DLD1 (cell line): ENCODE results near the gene TRHDE.

Experiments
- in situ Hi-C: cut with HindIII; loops from 2 replicates; pipeline ENCODE4 v1.10.0; 2017; ENCODE audit warnings: low sequenced_read_pairs

TRHDE gene

DNA sequence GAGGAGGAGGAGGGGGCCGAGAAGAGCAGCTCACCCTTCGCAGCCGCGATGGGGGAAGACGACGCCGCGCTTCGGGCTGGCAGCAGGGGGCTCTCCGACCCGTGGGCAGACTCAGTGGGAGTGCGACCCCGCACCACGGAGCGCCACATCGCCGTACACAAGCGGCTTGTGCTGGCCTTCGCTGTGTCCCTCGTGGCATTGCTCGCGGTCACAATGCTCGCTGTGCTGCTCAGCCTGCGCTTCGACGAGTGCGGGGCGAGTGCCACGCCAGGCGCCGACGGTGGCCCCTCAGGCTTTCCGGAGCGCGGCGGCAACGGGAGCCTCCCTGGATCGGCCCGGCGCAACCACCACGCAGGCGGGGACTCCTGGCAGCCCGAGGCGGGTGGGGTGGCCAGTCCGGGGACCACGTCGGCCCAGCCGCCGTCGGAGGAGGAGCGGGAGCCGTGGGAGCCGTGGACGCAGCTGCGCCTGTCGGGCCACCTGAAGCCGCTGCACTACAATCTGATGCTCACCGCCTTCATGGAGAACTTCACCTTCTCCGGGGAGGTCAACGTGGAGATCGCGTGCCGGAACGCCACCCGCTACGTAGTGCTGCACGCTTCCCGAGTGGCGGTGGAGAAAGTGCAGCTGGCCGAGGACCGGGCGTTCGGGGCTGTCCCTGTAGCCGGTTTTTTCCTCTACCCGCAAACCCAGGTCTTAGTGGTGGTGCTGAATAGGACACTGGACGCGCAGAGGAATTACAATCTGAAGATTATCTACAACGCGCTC is 745 bp downstream of the TRHDE start:
- in situ Hi-C loops, result no loop called here

DNA sequence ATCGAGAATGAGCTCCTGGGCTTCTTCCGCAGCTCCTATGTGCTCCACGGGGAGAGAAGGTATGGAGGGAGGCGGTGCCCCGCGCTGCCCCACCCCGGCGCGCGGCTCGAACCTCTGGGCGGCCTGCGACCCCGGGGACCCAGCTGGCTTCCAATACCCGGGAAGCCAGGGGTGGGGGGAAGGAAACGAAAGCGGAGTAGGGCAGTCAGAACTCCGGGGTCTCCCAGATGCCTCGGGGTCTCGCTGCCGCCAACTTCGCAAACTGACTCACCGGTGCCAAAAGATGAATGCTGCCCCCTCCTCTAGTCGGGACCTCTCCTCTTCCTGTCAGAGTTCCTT is 1.3 kb downstream of the TRHDE start:
- in situ Hi-C loops, result no loop called here

DNA sequence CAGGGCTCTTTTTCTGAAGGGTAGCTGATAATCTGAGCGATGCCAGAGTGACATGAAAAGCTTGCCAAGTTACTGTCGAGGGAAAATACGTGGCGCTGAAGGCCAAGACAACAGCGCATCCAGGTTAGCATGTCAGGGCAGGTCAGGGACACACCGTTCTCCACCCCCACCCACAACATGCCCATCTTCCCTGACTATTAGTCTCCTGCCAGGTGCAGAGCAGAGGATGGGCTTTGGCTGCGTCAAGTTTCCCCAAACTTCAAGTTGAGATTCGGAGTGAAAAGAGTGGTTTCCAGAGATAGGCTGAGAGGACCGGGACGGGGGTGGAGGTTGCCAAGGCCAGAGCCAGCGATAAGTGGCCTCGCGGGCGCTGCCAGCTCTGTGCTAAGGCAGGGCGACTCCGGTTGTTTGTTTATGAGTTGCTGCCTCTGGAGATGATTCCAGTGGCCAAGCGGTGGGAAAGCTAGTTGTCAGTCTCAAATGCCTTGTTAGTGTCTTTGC is 1.7 kb downstream of the TRHDE start:
- in situ Hi-C loops, result no loop called here

DNA sequence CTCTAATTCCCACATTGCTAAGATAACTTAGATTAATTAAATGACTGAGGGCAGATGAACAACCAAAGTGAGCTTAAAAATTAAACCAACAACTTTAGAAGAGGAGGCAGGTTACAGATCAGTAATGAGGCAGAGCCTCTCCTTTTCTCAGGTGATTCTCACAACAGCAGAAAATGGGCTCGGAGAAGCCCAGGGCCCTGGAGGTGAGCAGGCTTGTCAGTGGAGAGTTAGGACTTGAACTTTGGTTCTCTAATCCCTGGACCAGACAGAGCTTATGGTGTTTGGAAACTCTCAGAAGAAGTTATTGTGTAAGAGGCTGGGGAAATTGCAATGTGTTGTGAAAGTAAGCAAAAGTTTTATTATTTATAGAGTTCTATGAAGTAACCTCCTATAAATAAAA is 2.8 kb downstream of the TRHDE start:
- in situ Hi-C loops, result no loop called here

DNA sequence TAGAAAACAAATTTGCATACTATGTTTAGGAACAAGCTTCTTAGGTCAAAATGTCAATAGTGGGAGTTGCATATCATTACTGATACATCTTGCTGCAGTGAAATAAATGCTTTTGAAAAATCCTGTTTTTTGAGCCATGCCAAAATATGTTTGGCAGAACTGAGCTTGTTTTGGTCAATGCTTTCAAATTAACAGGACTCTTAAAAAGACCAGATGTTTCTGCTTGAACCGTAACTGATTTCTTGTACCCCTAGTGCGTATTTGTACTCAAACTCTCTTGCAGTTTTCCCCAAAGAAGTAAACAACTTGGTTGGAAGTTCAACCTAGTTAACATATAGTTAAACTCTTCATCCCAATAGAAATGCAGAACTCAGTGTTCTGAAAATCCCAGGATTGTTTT is 3.4 kb downstream of the TRHDE start:
- in situ Hi-C loops, result no loop called here

DNA sequence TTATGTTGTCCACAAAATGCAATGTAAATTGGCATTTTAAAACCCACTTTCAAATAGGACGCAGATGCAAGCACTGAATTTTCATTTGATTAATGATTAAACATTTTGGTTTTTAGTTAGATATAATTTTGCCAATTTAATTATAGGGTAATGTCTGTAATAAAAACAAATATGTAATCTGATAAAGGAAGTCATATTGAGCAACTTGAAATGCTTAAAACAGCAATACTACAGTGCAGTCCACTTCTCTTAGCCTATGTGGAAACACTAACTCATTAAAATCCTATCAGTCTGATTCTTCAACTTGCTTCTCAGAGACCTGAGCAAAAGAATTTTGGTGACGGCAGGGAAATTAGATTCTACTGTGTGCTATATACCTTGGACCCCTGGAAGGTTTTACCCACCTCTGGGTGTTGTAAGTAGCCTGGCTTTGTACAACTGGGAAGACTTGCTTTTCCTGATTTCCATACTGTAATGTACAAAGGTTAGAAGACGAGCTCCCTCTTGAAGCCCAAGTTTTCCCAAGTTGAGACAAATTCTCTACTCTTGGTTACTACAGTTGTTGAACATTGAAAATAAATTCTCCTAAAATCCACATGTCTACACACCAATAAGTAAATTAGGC is 4.1 kb downstream of the TRHDE start:
- in situ Hi-C loops, result no loop called here

DNA sequence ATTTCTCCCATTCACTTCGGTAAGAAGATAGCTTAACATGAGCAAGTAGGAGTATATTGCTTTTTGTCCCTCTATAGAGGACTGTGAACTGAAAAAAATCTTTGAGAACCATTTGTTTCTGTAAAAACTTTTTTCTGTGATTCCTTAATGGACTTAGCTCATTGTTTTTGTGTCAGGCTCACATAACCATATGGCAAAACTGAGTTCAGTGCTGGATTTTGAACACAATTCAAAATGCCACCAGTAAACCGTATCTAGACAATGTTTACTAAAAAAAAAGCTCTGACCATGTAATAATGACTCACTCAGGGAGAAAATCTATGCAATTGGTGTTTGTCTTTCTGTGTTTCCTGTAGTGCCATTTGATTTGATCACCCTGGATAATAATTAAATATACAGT is 5.2 kb downstream of the TRHDE start:
- in situ Hi-C loops, result no loop called here

DNA sequence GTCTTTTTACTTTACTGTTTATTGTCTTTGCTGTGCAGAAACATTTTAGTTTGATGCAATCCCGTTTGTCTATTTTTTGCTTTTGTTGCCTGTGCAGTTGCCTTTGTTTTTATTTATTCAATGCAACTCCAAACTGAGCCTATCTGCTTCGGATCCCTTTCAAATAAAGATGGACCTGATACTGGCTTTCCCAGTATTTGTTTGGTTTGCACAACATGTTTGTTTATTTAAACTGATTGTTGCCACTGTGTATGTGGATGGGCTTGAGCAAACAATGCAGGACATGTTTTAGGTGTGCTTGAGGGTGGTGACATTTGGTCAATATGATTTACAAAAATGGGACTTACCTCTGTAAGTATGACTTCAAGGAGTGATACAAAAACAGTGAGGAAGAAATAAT is 6.7 kb downstream of the TRHDE start:
- in situ Hi-C loops, result no loop called here

DNA sequence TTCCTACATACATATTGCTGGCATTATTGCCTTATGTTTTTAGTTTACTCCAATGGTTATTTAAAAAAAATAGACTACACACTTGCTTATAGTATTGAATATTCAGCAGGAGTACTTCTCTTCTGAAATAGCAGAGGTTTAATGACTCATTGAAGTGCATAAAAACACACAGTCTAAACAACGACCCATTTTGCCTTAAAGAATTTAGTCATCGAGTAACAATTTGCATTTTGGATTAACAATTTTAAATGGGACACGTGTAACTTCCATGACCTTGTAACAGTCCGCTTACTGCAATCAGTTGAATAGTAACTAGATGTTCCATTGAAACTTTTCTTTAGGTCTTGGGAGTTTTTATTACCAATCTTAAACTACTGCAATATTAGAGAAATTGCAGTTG is 9.0 kb downstream of the TRHDE start:
- in situ Hi-C loops, result no loop called here

DNA sequence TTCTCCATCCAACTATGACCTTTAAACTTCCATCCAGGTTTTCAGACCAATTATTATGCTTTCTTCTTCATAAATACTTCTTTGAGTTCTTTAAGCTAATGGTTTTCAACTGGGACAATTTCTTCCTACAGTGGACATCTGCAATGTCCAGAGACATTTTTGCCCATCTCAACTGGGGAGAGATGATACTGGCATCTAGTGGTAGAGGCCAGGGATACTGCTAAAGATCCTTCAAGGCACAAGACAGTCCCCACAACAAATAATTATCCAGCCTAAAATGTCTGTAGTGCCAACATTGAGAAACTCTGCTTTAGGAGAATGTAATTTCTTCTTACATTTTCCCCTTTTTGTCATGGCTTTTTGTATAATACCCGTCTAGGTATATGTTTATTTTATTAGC is 10.6 kb downstream of the TRHDE start:
- in situ Hi-C loops, result no loop called here

DNA sequence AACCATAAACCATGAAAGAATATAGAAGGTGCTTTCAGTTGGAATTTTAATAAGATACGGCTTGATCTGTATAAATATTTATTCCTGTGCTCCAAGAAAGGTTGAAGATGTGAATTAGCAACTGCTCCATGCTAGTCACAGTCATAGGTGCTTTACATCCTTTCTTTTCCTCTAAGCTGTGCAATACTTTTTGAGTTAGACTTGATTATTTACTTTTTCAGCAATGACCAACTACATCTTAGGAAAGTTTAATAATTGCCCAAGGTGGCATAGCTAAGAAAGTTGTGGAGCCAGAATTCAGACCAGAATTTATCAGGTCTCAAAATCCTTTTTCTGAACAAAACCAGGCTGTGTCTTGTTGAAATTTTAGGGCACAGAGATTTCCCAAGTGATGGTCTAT is 13.7 kb downstream of the TRHDE start:
- in situ Hi-C loops, result no loop called here

DNA sequence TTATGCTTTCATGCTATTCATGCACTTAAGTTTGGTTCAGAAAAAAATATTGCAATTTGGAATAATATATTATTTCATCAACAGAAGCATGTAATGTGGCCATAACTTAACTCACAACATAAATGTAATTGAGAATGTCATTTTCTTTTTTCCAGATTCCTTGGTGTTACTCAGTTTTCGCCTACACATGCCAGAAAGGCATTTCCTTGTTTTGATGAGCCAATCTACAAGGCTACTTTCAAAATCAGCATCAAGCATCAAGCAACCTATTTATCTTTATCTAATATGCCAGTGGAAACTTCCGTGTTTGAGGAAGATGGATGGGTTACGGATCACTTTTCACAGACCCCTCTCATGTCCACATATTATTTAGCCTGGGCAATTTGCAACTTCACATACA is 14.4 kb downstream of the TRHDE start:
- in situ Hi-C loops, result no loop called here

DNA sequence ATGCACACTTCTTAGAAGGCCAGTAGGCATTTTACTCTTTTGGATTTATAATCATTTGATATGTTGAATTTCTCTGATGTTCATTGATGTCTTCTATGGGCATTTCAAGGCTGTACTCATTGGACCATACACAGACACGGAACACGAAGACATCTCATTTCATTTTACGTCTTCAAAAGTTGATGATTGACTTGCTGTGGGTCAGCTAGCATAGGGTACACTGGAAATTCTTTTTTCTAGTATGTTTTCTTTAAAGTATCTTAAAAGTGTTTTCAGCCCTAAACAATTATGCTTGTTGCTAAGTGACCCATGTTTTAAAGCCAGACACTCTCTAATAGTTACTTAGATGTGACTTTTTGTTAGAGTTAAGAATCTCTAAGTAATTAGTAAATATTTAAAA is 16.3 kb downstream of the TRHDE start:
- in situ Hi-C loops, result no loop called here

DNA sequence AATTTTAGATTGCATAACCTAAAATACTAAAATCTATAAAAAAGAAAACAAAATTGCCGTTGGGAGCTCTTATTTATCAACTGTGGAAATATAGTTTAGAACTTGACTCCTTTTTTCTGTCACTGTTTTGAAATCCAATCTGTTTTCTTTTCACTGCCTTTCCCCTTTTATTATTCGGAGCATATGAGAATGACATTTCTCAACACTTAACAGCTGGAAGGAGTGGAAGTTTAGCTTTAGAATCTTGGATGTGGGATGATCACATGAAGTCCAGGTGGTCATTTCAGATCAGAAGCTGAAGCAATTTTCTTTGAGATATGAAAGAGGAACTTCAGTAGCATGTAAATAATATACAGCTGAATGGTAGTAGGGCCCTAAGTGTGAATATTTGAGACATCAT is 16.7 kb downstream of the TRHDE start:
- in situ Hi-C loops, result no loop called here

DNA sequence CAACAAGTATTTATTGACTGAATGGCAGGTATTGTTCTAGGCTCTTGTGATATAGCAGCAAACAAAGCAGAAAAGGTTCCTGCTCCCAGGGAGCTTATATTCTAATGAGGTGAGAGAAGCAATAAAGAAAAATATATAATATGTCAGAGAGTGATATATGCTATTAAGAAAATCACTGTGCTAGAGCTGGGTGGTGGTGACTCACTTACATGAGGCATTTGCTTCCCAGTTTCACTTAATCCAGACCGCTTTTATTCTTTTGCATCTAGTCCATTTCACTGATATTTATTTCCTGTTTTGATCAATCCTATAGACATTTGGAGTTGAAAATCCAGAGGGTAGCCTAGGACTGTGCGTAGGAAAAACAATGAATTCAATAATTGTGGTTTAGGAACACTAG is 17.5 kb downstream of the TRHDE start:
- in situ Hi-C loops, result no loop called here

DNA sequence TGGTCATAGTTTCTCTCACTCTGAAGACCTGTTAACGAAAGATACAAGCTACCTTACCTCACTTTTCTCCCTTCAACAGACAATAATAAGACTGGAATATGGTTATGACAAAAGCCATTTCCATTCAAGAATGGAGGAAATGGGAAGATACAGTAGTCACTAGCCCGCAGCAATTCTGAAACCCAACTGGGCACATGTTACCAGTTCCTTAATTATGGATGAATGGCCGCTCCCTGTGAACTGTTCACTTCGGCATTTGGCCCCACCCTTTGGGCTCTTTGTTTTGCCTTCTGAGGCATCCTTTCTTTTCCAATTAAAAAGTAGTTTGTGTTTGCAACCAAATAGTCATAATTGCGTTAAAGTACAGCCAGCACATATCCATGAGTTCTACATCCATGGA is 19.0 kb downstream of the TRHDE start:
- in situ Hi-C loops, result no loop called here

DNA sequence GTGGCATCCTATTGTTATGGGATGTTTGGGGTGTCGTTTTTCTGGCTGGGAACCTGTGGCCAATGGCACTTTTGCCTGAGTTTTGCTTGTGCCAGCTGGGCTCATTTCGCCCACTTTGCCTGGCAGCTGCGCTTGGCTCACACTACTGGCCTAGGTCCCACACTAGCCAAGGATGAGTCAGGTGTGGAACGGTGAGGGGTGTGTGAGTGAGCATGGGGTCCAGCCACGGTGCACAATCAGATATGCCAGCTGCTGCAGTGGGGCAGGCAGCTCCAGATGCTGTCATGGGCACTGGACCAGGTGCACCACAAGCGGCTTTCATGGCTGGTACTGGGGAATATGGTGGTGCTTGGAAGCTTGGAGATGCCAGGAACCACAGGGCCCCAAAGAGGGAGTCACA is 21.5 kb downstream of the TRHDE start:
- in situ Hi-C loops, result no loop called here

DNA sequence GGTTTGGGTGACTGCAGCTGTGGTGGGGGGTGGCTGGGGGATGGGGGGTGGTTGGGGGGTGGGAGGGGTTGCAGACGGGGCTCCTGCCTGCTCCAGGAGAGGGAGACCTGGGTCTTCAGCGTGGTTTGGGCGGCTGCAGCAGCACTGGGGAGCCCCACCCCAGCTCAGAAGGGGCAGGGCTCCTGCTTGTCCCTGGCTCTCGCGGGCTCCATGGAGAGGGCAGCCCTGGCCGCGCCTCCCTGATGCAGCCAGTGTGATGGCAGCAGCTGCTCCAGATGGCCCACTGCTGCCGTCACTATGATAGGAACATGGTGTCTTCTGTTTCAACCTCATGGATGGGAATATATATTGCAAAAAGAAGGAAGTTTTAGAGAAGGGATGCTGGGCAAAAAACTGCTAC is 22.9 kb downstream of the TRHDE start:
- in situ Hi-C loops, result no loop called here

DNA sequence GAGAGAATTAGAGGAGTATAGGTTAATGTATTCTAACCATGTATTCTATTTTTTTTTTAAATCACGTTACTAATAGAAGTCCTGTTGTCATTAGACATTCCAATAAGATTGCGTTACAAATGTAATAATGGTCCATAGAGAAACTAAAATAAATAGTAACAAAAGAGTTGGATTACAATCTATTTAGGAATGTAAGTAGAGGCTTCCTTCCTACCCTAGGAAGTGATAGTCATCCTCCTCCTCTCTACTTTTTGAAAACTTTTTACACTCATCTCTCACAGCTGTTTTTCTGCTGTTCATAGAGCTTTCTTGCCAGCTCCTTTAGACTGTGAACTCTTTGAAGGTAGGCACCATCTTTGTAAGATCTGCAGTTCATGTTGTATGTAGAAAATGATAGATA is 23.6 kb downstream of the TRHDE start:
- in situ Hi-C loops, result no loop called here

DNA sequence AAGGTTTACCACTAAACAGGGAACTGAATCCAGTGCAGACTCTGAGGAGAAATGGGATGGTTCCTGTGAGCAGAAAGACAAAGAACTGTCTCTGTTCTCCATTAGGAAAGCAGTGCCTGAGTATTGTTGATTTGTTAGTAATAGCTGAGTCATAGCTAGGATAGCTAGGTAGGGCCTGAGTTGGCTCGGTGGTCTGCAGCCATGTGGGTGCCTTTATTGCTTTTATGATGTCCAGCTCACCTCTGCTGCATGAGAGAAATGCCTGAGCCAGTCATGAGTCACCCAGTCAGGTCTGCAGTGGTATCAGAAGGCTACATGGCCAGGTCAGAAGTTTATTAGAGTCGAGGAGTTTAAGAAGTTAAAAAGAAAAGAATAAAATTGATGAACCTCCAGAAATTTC is 24.2 kb downstream of the TRHDE start:
- in situ Hi-C loops, result no loop called here

DNA sequence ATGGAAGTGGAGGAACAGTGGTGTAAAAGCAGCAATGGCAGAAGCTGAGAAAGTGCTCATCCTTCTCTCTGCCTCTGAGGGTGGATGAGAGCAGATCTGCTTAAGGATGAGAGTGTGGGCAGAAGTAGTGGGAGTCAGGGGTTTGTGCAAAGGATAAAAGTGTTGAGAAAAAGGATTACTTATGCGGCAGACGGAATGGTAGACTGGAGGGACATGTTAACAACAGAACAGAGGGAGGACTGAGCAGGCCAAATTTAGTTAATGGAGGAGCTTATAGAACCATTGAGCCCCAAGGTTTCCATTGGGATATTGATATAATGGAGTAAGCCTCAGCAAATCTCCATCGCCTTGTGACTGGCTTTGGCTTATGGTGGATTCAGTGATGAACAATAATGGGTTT is 25.5 kb downstream of the TRHDE start:
- in situ Hi-C loops, result no loop called here

DNA sequence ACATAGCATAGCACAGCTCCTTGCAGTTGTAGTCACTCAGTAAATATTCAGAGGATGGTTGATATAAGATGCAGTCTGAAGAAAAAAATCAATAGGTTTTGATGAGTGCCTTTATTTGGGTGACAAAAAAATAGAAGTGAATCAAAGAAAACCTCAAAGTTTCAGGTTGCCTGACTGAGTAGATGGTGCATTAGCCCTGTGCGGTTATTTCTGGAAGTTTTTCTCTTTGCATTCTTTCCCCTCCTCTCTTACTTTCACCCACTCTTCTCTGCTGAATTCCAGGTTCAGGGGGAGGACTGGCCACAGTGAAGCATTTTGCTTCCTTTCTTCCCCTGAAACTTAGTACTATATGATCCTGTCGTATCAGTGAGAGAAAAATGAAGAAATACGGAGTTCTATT is 28.6 kb downstream of the TRHDE start:
- in situ Hi-C loops, result no loop called here

DNA sequence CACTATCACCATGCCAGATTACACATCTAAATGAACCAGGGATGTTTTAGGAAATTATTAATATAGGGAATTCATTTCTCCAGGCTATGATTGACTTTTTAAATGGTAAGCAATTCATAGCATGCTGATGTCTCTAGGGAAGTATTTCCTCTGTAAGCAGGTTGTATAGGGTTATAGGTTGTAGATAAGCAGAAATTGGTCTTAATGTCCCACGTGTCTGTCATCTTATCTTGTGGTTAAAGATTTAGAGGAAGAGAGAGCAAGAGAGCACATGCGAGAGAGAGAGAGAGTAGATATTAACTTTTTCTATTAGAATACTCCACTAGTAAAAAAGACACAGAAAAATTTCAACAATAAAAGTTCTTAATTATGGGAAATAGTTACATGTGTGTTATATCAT is 32.6 kb downstream of the TRHDE start:
- in situ Hi-C loops, result no loop called here
